GM18499 (cell line): ENCODE results near the gene PRAMEF20.

ENCODE experiments used
- ATAC-seq: cut with Tn5 transposase; IDR thresholded peaks from one replicate; pipeline ENCODE4 v1.9.1; 2021; ENCODE audit warnings: moderate number of reproducible peaks; ENCODE audit not compliant: insufficient read depth, unreplicated experiment

The PRAMEF20 gene

DNA sequence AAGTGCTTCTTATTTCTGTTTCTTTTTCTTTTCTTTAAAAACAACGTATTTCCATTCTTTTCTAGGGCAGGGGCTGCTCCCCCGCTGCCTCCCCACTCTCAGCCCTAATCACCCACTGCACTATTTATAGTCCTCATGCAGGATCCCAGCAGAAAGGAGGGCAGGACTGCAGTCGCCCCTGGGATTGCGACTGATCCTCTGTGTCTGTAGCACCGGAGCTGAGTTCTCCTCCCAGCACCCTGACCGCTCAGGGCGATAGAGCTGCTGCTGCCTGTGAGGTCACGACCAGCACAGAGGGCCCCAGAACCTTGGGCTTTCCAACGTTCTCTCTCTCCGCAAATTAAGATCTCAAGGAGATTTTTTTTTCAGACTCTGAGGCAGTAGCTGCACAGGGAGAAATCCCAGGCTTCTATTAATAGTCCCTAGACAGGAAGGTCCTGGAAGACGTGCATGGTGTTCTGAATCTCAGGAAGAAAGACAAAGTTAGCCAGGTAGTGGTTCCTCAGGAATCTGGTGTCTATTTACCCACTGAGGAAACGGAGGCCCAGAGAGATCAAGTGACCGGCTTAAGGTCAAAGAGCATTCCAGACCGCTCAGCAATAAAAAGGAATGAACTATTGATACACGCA lies 46.8 kb downstream of the PRAMEF20 start:
- ATAC-seq = no peak

DNA sequence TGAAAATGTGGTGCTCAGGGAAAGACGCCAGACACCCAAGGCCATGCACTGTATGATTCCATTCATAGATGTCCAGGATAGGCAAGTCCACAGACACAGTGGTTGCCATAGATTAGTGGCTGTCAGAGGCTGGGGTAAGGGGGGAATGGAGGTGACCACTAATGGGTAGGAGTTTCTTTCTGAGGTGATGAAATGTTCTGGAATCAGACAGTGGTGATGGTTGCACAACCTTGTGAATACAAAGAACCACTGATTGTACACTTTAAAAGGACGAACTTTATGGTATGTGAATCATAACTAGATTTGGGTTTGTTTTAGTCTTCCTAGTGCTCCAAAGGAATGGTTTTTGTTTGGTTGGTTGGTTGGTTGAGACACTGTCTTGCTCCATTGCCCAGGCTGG lies 51.7 kb downstream of the PRAMEF20 start:
- ATAC-seq = no peak

DNA sequence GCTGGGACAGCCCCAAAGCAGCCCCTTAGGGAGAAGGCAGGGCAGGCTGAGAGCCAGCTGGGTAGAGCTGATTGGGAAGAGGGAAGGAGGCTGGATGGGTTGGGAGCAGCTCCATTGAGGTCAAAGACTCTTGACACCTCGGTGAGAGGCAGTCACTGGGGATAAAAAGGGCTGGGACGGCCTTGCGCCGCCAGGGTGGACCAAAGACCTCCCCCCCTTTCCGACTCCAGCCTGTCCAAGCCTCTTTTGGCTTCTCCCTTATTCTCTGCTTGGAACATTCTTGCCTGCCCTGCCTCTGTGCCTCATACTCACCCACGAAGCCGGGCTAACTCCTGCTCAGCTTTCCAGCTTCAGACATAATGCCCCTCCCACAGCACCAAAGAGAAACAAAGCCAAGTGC lies 52.4 kb downstream of the PRAMEF20 start:
- ATAC-seq = no peak

DNA sequence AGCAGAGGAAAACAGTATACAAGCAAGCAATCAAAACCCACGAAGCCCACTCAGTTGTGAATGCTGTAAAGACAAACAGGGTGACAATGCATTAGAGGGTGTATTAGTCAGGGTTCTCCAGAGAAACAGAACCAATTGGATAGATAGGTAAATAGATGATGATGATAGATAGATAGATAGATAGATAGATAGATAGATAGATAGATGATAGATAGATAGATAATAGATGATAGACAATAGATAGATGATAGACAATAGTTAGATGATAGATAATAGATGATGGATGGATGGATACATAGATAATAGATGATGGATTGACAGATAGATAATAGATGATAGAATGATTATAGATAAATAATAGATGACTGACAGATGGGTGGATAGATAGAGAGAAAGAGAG lies 55.3 kb downstream of the PRAMEF20 start:
- no peak for ATAC-seq

DNA sequence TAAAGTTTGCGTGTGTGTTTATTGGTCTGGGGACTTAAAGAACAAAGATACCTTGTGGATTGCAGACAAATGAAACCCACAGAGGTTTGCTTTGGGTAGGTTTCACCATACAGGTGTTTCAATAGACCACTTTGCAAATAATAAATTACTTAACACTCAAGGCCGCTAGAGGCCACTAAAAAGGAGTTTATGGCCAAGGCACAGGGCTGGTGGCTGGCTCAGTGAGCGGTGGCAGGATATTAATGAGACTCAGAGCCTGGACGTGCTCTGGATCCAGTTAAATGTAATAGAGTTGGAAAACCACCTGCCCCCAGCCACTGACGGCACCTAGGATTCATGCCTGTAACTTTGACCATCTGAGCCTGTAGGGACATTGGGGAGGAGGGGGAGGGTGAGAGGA lies 59.1 kb downstream of the PRAMEF20 start:
- no peak for ATAC-seq
